Mammary epithelial cell (primary cell): ENCODE data around the gene KLHL29.

Experiments
- CTCF ChIP-seq, 2 donors: IDR thresholded peaks in 1 of 2; conservative IDR thresholded peaks in 1 of 2; 2 replicates each; pipeline ENCODE4 v1.5.1; 2011 to 2012; ENCODE audit warnings: inconsistent platforms in 2 of 2, low read length in 2 of 2, mild to moderate bottlenecking in 2 of 2, control low read depth in 1 of 2, low read depth in 1 of 2; ENCODE audit not compliant: insufficient read depth in 1 of 2; ENCODE audit errors: extremely low read depth in 1 of 2
- EZH2 ChIP-seq: IDR thresholded peaks from 2 replicates; pipeline ENCODE4 v1.6.1; 2012; ENCODE audit warnings: low read length, inconsistent platforms, borderline replicate concordance

- TF ChIP-seq CTCF (conservative IDR thresholded peaks at IDR 0.05 in 1 of 2, IDR thresholded peaks at IDR 0.05 in 1 of 2; ENCODE audit: extremely low read depth in 1 of 2, insufficient read depth in 1 of 2, low read depth in 1 of 2, low read length in 2 of 2) (no peak), EZH2 (no peak)
Measured at GRCh38 chr2:23574919-23575654, 190.1 kb downstream of the KLHL29 start.
